SU-DHL-6 (cell line): ENCODE results near the gene DPP6.
"Not testable (repeated sequence)": the region's sequence is repeated elsewhere in the genome, so short reads cannot be mapped to it uniquely, and the experiment has no call there.

ENCODE experiments used
- CTCF ChIP-seq: fragments of 200-600 bp; sonication (generic); IDR thresholded peaks from one replicate; pipeline ENCODE4 v1.5.1; 2017; ENCODE audit warnings: antibody characterized with exemption, mild to moderate bottlenecking, low read length, moderate library complexity; ENCODE audit not compliant: insufficient read depth, poor library complexity, severe bottlenecking
- EZH2phosphoT487 ChIP-seq: fragments of 200-600 bp; sonication (generic), shearing (Covaris generic); conservative IDR thresholded peaks from 2 replicates; pipeline ENCODE4 v1.6.1; 2018; ENCODE audit warnings: mild to moderate bottlenecking, antibody characterized with exemption, low read length, moderate library complexity, mixed read lengths

- TF ChIP-seq CTCF, EZH2phosphoT487: not testable (repeated sequence)
These were observed 96.8 kb downstream of the DPP6 start for GRCh38 chr7:154148791-154149516.
